NCI-H2227 (cell line): ENCODE measurements around the gene EARS2.
"Not testable (repeated sequence)": the region's sequence is repeated elsewhere in the genome, so short reads cannot be mapped to it uniquely, and the experiment has no call there.

Experiments
- DNase-seq: peaks from one replicate; lab custom pipeline; 2025; ENCODE audit not compliant: unreplicated experiment; lab: John Stamatoyannopoulos, UW

The EARS2 gene

DNA sequence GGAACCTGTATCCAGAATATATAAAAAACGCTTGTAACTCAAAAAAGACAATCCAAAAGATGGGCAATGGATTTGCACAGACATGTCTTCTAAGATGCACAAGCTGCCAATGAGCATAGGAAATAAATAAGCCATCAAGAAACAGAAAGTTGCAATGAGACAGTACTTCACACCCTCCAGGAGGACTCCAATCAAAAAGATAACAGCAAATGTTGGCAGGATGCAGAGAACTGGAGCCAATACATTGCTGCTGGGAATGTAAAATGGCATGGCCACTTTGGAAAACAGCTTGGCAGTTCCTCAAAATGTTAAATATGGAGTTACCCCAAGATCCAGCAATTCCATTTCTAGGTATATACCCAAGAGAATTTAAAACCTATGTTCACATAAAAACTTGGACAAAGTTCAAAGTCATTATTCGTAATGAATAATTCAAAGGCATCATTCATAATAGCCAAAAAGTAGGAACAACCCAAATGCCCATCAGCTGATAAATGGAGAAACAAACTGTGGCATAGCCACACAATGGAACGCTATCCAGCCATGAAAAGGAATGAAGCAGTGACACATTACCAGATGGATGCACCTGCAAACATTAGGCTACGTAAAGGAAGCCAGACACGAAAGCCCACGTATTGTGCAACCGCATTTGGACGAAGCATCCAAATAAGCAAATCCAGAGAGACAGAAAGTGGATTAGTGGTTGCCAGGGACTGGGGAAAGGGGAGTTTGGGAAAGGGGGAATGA is 72.5 kb downstream of the EARS2 start:
- no peak for DNase-seq

DNA sequence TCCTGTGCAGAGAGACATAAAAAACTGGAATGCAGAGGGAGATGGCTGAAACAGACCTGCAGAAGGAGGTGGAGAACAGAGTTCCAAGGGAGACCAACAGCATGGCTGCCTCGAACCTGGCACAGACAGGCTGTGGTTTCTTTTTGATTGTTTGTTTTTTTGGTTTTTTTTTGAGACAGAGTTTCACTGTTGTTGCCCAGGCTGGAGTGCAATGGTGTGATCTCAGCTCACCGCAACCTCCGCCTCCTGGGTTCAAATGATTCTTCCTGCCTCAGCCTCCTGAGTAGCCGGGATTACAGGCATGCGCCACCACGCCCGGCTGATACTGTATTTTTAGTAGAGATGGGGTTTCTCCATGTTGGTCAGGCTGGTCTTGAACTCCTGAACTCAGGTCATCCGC is 73.7 kb downstream of the EARS2 start:
- DNase-seq = not testable (repeated sequence)

DNA sequence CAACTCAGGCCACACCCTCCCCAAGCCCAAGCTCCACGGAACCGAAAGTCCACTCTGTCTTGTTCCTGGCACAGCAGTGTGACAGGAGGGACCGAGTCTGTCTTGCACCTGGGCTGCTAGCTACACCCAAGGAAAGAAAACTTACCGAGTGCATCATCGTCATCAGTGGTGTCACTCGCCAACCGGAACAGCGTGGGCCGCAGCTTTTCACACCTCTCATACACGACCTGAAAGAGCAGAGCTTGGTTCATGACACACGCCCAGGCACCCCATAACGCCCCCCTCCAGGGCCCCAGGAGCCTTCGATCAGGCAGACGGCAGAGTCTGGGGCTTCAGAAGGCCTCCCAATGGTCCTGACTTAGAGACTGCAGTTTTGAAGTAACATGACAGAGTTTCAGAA is 74.4 kb downstream of the EARS2 start:
- DNase-seq = no peak

DNA sequence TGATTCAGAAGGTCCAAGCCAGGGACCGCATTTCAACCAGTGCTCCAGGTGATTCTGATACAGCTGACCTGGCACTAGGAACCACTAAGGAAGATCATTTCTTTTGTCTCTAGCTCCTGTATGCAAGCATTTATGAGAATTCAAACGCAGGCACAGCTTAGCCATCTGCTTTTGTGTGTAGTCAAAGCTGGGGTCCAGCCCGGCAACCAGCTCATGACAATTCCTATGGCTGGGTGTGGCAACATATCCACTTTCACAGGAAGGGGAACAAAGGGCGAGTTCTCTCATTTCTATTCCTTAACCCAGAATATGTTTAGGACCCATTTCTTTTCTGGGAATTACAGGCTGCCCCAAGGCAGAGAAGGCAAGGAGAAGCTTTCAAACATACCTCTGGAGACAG is 76.9 kb downstream of the EARS2 start:
- DNase-seq = no peak

DNA sequence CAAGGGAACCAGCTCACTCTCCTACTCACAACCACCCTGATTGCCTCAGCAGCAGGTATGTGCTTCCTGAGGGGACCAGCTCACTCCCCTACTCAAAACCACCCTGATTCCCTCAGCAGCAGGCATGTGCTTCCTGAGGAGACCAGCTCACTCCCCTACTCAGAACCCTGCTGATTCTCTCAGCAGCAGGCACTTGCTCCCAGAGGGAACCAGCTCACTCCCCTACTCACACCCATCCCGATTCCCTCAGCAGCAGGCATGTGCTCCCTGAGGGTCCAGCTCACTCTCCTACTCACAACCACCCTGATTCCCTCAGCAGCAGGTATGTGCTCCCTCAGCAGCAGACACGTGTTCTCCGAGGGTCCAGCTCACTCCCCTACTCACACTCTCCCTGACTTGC is 78.0 kb downstream of the EARS2 start:
- no peak for DNase-seq

DNA sequence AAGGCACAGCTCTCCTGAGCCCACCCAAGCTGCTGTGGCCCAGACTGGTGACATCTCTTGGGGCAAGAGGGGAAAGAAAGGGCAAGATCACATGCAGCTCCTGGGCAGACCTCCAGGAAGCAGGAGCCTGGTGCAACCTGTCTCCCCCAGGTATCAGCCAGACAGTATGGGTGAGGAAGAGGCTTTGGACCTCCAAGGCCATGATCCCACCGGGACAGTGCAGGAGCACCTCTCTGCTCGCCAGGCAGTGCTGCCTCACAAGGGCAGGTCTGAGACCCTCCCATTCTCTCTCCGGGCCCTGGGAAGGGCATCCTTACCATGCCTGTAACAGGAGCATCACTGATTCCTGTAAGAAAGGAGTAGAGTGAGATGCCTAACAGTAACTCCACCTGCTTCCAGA is 78.6 kb downstream of the EARS2 start:
- DNase-seq = no peak

DNA sequence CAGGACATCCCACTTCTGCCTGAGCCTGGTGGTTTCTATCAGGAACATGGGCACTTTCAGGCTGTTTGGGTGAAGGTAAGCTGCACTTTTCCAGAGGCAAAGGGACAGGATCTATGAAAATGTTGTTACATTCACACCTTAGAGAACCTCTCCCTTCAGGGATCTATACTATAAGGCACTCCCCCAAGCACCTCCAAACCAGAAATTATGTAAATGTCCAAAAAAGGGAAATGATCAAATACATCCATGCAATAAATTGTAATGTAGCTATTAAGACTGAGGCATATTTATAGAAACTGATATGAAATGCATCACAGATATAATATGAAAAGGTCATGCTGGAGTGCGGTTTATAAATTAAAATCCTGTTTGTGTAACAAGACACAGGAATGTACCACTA is 80.9 kb downstream of the EARS2 start:
- no peak for DNase-seq
